ENCODE data around the gene TMEM260.
A peak's percentile ranks its signal among the peaks of the same experiment; 100 is the strongest.

Gene TMEM260

GRCh38 chr14:56579345-56580220, at the start of gene TMEM260:
TSS of gene TMEM260 (plus strand) at chr14:56579798. CDS start at chr14:56579915, 117 bp downstream.
- DNase-seq (ENCODE audit: low spot score): peak; percentile 91
- peak; percentile 94 for TF ChIP-seq CTCF (IDR thresholded peaks at IDR 0.05; ENCODE audit: extremely low read depth, insufficient read depth, missing control alignments)
- in situ Hi-C loops (cut with MboI; ENCODE audit: low pct_unique_long_range_greater_than_20kb, low sequenced_read_pairs, unreplicated experiment): no loop called here

- in situ Hi-C loops (cut with MboI; ENCODE audit: low pct_unique_long_range_greater_than_20kb, low sequenced_read_pairs, unreplicated experiment): no loop called here
- TF ChIP-seq CTCF (IDR thresholded peaks at IDR 0.05; ENCODE audit: extremely low read depth, insufficient read depth, missing control alignments): no peak
- DNase-seq (ENCODE audit: low spot score): no peak
Observed at GRCh38 chr14:56532546-56532945, 47.1 kb upstream of the TMEM260 start.

- no peak for DNase-seq (ENCODE audit: low spot score)
- no peak for TF ChIP-seq CTCF (IDR thresholded peaks at IDR 0.05; ENCODE audit: extremely low read depth, insufficient read depth, missing control alignments)
- in situ Hi-C loops (cut with MboI; ENCODE audit: low pct_unique_long_range_greater_than_20kb, low sequenced_read_pairs, unreplicated experiment): no loop called here
Observed at GRCh38 chr14:56534656-56535055, 44.9 kb upstream of the TMEM260 start.

GRCh38 chr14:56539862-56540261, 39.7 kb upstream of the TMEM260 start:
- no peak for DNase-seq (ENCODE audit: low spot score)
- no peak for TF ChIP-seq CTCF (IDR thresholded peaks at IDR 0.05; ENCODE audit: extremely low read depth, insufficient read depth, missing control alignments)
- in situ Hi-C loops (cut with MboI; ENCODE audit: low pct_unique_long_range_greater_than_20kb, low sequenced_read_pairs, unreplicated experiment): no loop called here

- no peak for DNase-seq (ENCODE audit: low spot score)
- TF ChIP-seq CTCF (IDR thresholded peaks at IDR 0.05; ENCODE audit: extremely low read depth, insufficient read depth, missing control alignments): no peak
- in situ Hi-C loops (cut with MboI; ENCODE audit: low pct_unique_long_range_greater_than_20kb, low sequenced_read_pairs, unreplicated experiment): no loop called here
Observed at GRCh38 chr14:56543436-56543835, 36.2 kb upstream of the TMEM260 start.

GRCh38 chr14:56549721-56550120, 29.9 kb upstream of the TMEM260 start:
- in situ Hi-C loops (cut with MboI; ENCODE audit: low pct_unique_long_range_greater_than_20kb, low sequenced_read_pairs, unreplicated experiment): no loop called here
- no peak for DNase-seq (ENCODE audit: low spot score)
- no peak for TF ChIP-seq CTCF (IDR thresholded peaks at IDR 0.05; ENCODE audit: extremely low read depth, insufficient read depth, missing control alignments)
